Stimulated activated CD4-positive, alpha-beta T cell treated with anti-CD3 and anti-CD28 coated beads, Interleukin-4, amount 100 ng/mL, for 48 hours (primary cell): ENCODE data around the gene KIDINS220.

Experiments
- DNase-seq, 2 donors: peaks; one replicate each; pipeline ENCODE4 v3.0.0-alpha.2; 2020; ENCODE audit warnings: low read depth in 2 of 2

The KIDINS220 gene

GRCh38 chr2:8805278-8806210 lies 31.9 kb downstream of the KIDINS220 start:
- no peak for DNase-seq

- peak; percentile 13 to 41 for DNase-seq
Measured at GRCh38 chr2:8803658-8804379, 33.6 kb downstream of the KIDINS220 start.

- no peak for DNase-seq
Measured at GRCh38 chr2:8802741-8803140, 34.7 kb downstream of the KIDINS220 start.

GRCh38 chr2:8800821-8801220 lies 36.6 kb downstream of the KIDINS220 start:
- no peak for DNase-seq

- DNase-seq = no peak
Measured at GRCh38 chr2:8800218-8800617, 37.2 kb downstream of the KIDINS220 start.

GRCh38 chr2:8799004-8799403 lies 38.4 kb downstream of the KIDINS220 start:
- DNase-seq = no peak

GRCh38 chr2:8798393-8798792 lies 39.0 kb downstream of the KIDINS220 start:
- DNase-seq = no peak

- no peak for DNase-seq
Measured at GRCh38 chr2:8797682-8798081, 39.7 kb downstream of the KIDINS220 start.

- no peak for DNase-seq
Measured at GRCh38 chr2:8796878-8797550, 40.4 kb downstream of the KIDINS220 start.

- DNase-seq = no peak
Measured at GRCh38 chr2:8796315-8796848, 41.0 kb downstream of the KIDINS220 start.

- DNase-seq = no peak
Measured at GRCh38 chr2:8794923-8795825, 42.2 kb downstream of the KIDINS220 start.

- no peak for DNase-seq
Measured at GRCh38 chr2:8790739-8791162, 46.7 kb downstream of the KIDINS220 start.

GRCh38 chr2:8786463-8786862 lies 51.0 kb downstream of the KIDINS220 start:
- no peak for DNase-seq

GRCh38 chr2:8779795-8780671 lies 57.4 kb downstream of the KIDINS220 start:
- DNase-seq = no peak

- no peak for DNase-seq
Measured at GRCh38 chr2:8774371-8774770, 63.0 kb downstream of the KIDINS220 start.

- DNase-seq = no peak
Measured at GRCh38 chr2:8767324-8767723, 70.1 kb downstream of the KIDINS220 start.

- no peak for DNase-seq
Measured at GRCh38 chr2:8761529-8762164, 75.8 kb downstream of the KIDINS220 start.

GRCh38 chr2:8756716-8757115 lies 80.7 kb downstream of the KIDINS220 start:
- no peak for DNase-seq

GRCh38 chr2:8756230-8756629 lies 81.2 kb downstream of the KIDINS220 start:
- DNase-seq = no peak
